Mesenchymal stem cell (in vitro differentiated cells and primary cell): ENCODE results near the gene IGFBP7.

Source experiments
- DNase-seq: peaks from one replicate; pipeline ENCODE4 v3.0.0-alpha.2; 2013
- H2AFZ ChIP-seq: one replicate; pipeline ENCODE4 v1.6.1; 2013; ENCODE audit warnings: low read depth, mild to moderate bottlenecking, control low read depth, inconsistent platforms, low read length, moderate library complexity
- H2AK5ac ChIP-seq: 2 replicates; pipeline ENCODE4 v1.6.1; 2013; ENCODE audit warnings: low read length, moderate library complexity, mild to moderate bottlenecking, inconsistent platforms; ENCODE audit not compliant: severe bottlenecking
- H2BK120ac ChIP-seq: one replicate; pipeline ENCODE4 v1.6.1; 2013; ENCODE audit warnings: low read depth, mild to moderate bottlenecking, inconsistent platforms, low read length, moderate library complexity
- H2BK12ac ChIP-seq, 2 experiments: one replicate each; pipeline ENCODE4 v1.6.1; 2013; ENCODE audit warnings: inconsistent platforms in 2 of 2, low read length in 2 of 2, mild to moderate bottlenecking in 2 of 2, moderate library complexity in 2 of 2, control low read depth in 1 of 2
- H2BK15ac ChIP-seq: one replicate; pipeline ENCODE4 v1.6.1; 2013; ENCODE audit warnings: mild to moderate bottlenecking, low read depth, inconsistent platforms; ENCODE audit not compliant: poor library complexity, severe bottlenecking
- H2BK5ac ChIP-seq: 2 replicates; pipeline ENCODE4 v1.6.1; 2013; ENCODE audit warnings: low read depth, mild to moderate bottlenecking, low read length, control low read depth, inconsistent platforms; ENCODE audit not compliant: poor library complexity, severe bottlenecking
- H3K14ac ChIP-seq, 2 experiments: one replicate each; pipeline ENCODE4 v1.6.1; 2013; ENCODE audit warnings: inconsistent platforms in 2 of 2, low read length in 2 of 2, control low read depth in 1 of 2, mild to moderate bottlenecking in 1 of 2, moderate library complexity in 1 of 2
- H3K18ac ChIP-seq, 2 experiments: one replicate each; pipeline ENCODE4 v1.6.1; 2013; ENCODE audit warnings: inconsistent platforms in 2 of 2, low read length in 2 of 2, control low read depth in 1 of 2, low read depth in 1 of 2, mild to moderate bottlenecking in 1 of 2
- H3K23ac ChIP-seq, 2 experiments: one replicate each; pipeline ENCODE4 v1.6.1; 2013; ENCODE audit warnings: inconsistent platforms in 2 of 2, low read length in 2 of 2, mild to moderate bottlenecking in 2 of 2, moderate library complexity in 2 of 2, control low read depth in 1 of 2
- H3K27ac ChIP-seq: 2 replicates; pipeline ENCODE4 v1.5.1; 2013; ENCODE audit warnings: mild to moderate bottlenecking, moderate library complexity, low read length, control low read depth, inconsistent platforms; ENCODE audit not compliant: poor library complexity, severe bottlenecking
- H3K27me3 ChIP-seq, 2 experiments: 2 replicates each; pipeline versions ENCODE4 v1.6.1 to v1.7.0; 2013; ENCODE audit warnings: low read length in 2 of 2, mild to moderate bottlenecking in 2 of 2, moderate library complexity in 2 of 2, control low read depth in 1 of 2, inconsistent platforms in 1 of 2; ENCODE audit not compliant: control insufficient read depth in 1 of 2, insufficient read depth in 1 of 2
- H3K36me3 ChIP-seq, 2 experiments: 2 replicates each; pipeline versions ENCODE4 v1.6.1 to v1.7.0; 2013; ENCODE audit warnings: low read length in 2 of 2, control low read depth in 1 of 2, inconsistent platforms in 1 of 2, low read depth in 1 of 2, mild to moderate bottlenecking in 1 of 2; ENCODE audit not compliant: insufficient read depth in 2 of 2, control insufficient read depth in 1 of 2
- H3K4ac ChIP-seq, 2 experiments: one replicate each; pipeline ENCODE4 v1.6.1; 2013; ENCODE audit warnings: inconsistent platforms in 2 of 2, low read length in 2 of 2, mild to moderate bottlenecking in 2 of 2, moderate library complexity in 2 of 2, control low read depth in 1 of 2, low read depth in 1 of 2
- H3K4me1 ChIP-seq: 2 replicates; pipeline ENCODE4 v1.6.1; 2013; ENCODE audit warnings: low read depth, low read length, control low read depth; ENCODE audit not compliant: control insufficient read depth, insufficient read depth
- H3K4me2 ChIP-seq: 2 replicates; pipeline ENCODE4 v1.6.1; 2013; ENCODE audit warnings: low read length, mild to moderate bottlenecking, inconsistent platforms; ENCODE audit not compliant: poor library complexity, severe bottlenecking
- H3K4me3 ChIP-seq, 2 experiments: 2 replicates each; pipeline versions ENCODE4 v1.5.1 to v1.7.0; 2013; ENCODE audit warnings: low read length in 2 of 2, mild to moderate bottlenecking in 2 of 2, control low read depth in 1 of 2, low read depth in 1 of 2; ENCODE audit not compliant: insufficient read depth in 1 of 2
- H3K79me1 ChIP-seq: replicated peaks from 2 replicates; pipeline ENCODE4 v1.6.1; 2013; ENCODE audit warnings: mild to moderate bottlenecking, control low read depth, low read length, inconsistent platforms; ENCODE audit not compliant: poor library complexity, severe bottlenecking
- H3K9ac ChIP-seq: 2 replicates; pipeline ENCODE4 v1.7.0; 2013; ENCODE audit warnings: mild to moderate bottlenecking, low read length, moderate library complexity
- H3K9me3 ChIP-seq: 2 replicates; pipeline ENCODE4 v1.7.0; 2013; ENCODE audit warnings: mild to moderate bottlenecking, low read length; ENCODE audit not compliant: control insufficient read depth
- H4K8ac ChIP-seq: one replicate; pipeline ENCODE4 v1.6.1; 2013; ENCODE audit warnings: inconsistent platforms, mild to moderate bottlenecking, low read length, moderate library complexity
- H4K91ac ChIP-seq: one replicate; pipeline ENCODE4 v1.6.1; 2013; ENCODE audit warnings: mild to moderate bottlenecking, low read length, inconsistent platforms
- WGBS: methylation state at CpG from one replicate; pipeline ENCODE4 v1.1.7; 2013; ENCODE audit warnings: mixed read lengths; 5-methylcytosine and 5-hydroxymethylcytosine counted together

The IGFBP7 gene

DNA sequence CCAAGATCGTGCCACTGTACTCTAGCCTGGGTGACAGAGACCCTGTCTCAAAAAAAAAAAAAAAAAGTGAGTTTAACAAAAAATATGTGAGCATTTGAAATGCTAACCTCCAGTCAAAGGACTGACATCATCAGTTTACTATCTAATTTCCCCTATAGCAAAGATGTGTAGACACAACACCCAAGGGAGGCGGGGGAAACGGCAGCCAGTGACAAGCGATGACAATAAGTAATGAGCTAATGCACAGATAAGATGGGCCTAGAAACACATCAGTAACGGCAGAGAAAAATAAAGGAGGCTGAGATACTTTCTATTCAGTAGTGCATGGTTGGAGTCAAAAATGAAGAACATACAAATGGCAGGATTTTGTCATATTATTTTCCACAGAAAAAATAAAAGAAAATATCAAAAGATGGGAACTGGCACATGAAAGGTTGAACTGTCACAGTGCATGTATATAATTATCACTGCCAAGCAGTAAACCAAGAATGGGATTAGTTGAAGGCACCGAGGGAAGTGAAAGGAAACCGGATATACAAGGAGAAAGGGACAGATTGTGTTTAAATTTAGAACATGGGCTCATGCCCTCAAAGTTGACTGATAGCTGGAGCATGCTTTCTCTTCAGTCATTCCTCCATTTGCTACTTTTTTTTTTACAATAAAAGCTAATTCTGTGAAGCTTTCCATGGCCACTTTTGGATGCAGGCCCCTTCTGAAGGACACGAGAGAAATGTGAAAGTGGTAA, 41.8 kb downstream of the IGFBP7 start:
- Histone ChIP-seq H2BK12ac (no peak overlapping the region), H3K14ac (no peak overlapping the region), H3K9me3 (no peaks in the 10 kb centered on the region), H3K36me3 (peaks cover 0 to 35% of the 10 kb centered on the region in 2 experiments), H2BK15ac (no peak overlapping the region), H4K8ac (no peak overlapping the region), H3K23ac (no peak overlapping the region), H2BK120ac (no peak overlapping the region), H3K27me3 (no peaks in the 10 kb centered on the region), H2AK5ac (peak overlapping the region; percentile 91), H4K91ac (no peak overlapping the region), H3K4me1 (peaks cover 36% of the 10 kb centered on the region), H3K27ac (peak overlapping the region; percentile 22), H3K18ac (peak overlapping the region in 1 of 2 experiments; percentile 56), H3K4me3 (no peak overlapping the region), H3K9ac (no peak overlapping the region), H3K4ac (peak overlapping the region in 1 of 2 experiments; percentile 58), H2AFZ (no peak overlapping the region), H3K79me1 (peaks cover 1% of the 10 kb centered on the region), H3K4me2 (no peak overlapping the region), H2BK5ac (peak overlapping the region; percentile 80)
- 77% methylated on average over 7 of the region's 8 CpGs for WGBS
- no peak for DNase-seq

- Histone ChIP-seq H2BK120ac (no peak overlapping the region), H4K8ac (peak overlapping the region; percentile 57), H4K91ac (peak overlapping the region; percentile 58), H2BK15ac (peak overlapping the region; percentile 64), H3K9ac (peak overlapping the region; percentile 61), H2AK5ac (peak overlapping the region; percentile 21), H3K36me3 (peaks cover 0 to 27% of the 10 kb centered on the region in 2 experiments), H3K27me3 (no peaks in the 10 kb centered on the region), H3K4me3 (peak overlapping the region in 1 of 2 experiments; percentile 58), H3K18ac (peak overlapping the region; percentile 0 to 44), H3K27ac (peak overlapping the region; percentile 70), H3K79me1 (peaks cover 1% of the 10 kb centered on the region), H3K9me3 (no peaks in the 10 kb centered on the region), H3K4me1 (peaks cover 31% of the 10 kb centered on the region), H3K14ac (peak overlapping the region in 1 of 2 experiments; percentile 61), H2BK12ac (peak overlapping the region; percentile 12 to 44), H3K4me2 (peak overlapping the region; percentile 37), H2BK5ac (peak overlapping the region; percentile 5), H3K4ac (peak overlapping the region in 1 of 2 experiments; percentile 60), H3K23ac (no peak overlapping the region), H2AFZ (no peak overlapping the region)
- WGBS: 65% methylated on average over 4 of the region's 5 CpGs
- peak; percentile 56 for DNase-seq
Measured at GRCh38 chr4:57065730-57066482, 44.3 kb downstream of the IGFBP7 start.

GRCh38 chr4:57064811-57065711, 45.1 kb downstream of the IGFBP7 start:
- H2BK15ac ChIP-seq: peak overlapping the region; percentile 64
- H4K8ac ChIP-seq: peak overlapping the region; percentile 57
- peak overlapping the region; percentile 44 to 86 for H2BK12ac ChIP-seq
- peak overlapping the region; percentile 60 for H3K4me2 ChIP-seq
- H2AFZ ChIP-seq: no peak overlapping the region
- WGBS: 28% methylated on average over 20 of the region's 20 CpGs
- H3K79me1 ChIP-seq: peaks cover 1% of the 10 kb centered on the region
- H3K23ac ChIP-seq: peak overlapping the region in 1 of 2 experiments; percentile 85
- peaks cover 35% of the 10 kb centered on the region for H3K4me1 ChIP-seq
- peak overlapping the region in 1 of 2 experiments; percentile 14 for H3K14ac ChIP-seq
- H3K4ac ChIP-seq: peak overlapping the region; percentile 70 to 76
- H3K9ac ChIP-seq: peak overlapping the region; percentile 61
- H3K36me3 ChIP-seq: peaks cover 0 to 30% of the 10 kb centered on the region in 2 experiments
- H2BK120ac ChIP-seq: no peak overlapping the region
- H2BK5ac ChIP-seq: peak overlapping the region; percentile 71
- peak overlapping the region; percentile 90 to 94 for H3K18ac ChIP-seq
- H3K9me3 ChIP-seq: no peaks in the 10 kb centered on the region
- H3K27ac ChIP-seq: peak overlapping the region; percentile 70
- H4K91ac ChIP-seq: peak overlapping the region; percentile 58
- peak overlapping the region in 1 of 2 experiments; percentile 58 for H3K4me3 ChIP-seq
- no peaks in the 10 kb centered on the region for H3K27me3 ChIP-seq
- peak; percentile 91 for DNase-seq
- peak overlapping the region; percentile 21 for H2AK5ac ChIP-seq
